Endodermal cell (in vitro differentiated cells): ENCODE data around the gene KRTAP1-3. TPM values are rescaled to one million over a fixed set of nuclear protein-coding genes. Genes with fewer than 3 reads are reported as not detected.

Experiments used
- DNase-seq: peaks from one replicate; pipeline ENCODE4 v3.0.0-alpha.2; 2017
- H3K27ac ChIP-seq: 2 replicates; pipeline ENCODE4 v1.5.1; 2013; ENCODE audit warnings: mild to moderate bottlenecking, low read depth, low read length, moderate library complexity
- H3K27me3 ChIP-seq: 2 replicates; pipeline ENCODE4 v1.6.1; 2013; ENCODE audit warnings: mild to moderate bottlenecking, low read length, moderate library complexity; ENCODE audit not compliant: insufficient read depth, control insufficient read depth, poor library complexity, severe bottlenecking
- H3K36me3 ChIP-seq: 2 replicates; pipeline ENCODE4 v1.7.0; 2013; ENCODE audit warnings: mild to moderate bottlenecking, low read length, moderate library complexity; ENCODE audit not compliant: control insufficient read depth, insufficient read depth
- H3K4me1 ChIP-seq: one replicate; pipeline ENCODE4 v1.7.0; 2013; ENCODE audit warnings: low read length; ENCODE audit not compliant: control insufficient read depth, insufficient read depth
- H3K4me3 ChIP-seq: 2 replicates; pipeline ENCODE4 v1.5.1; 2013; ENCODE audit warnings: mild to moderate bottlenecking, low read length, moderate library complexity
- H3K9ac ChIP-seq: 2 replicates; pipeline ENCODE4 v1.6.1; 2013; ENCODE audit warnings: mild to moderate bottlenecking, low read length, moderate library complexity; ENCODE audit not compliant: poor library complexity, severe bottlenecking; ENCODE audit errors: extremely low read depth
- H3K9me3 ChIP-seq: 2 replicates; pipeline ENCODE4 v1.6.1; 2013; ENCODE audit warnings: mild to moderate bottlenecking, low read length, moderate library complexity; ENCODE audit not compliant: control insufficient read depth
- H3K27ac Mint-ChIP-seq: 2 replicates; pipeline ENCODE4 v1.8.0; 2020; ENCODE audit warnings: mixed read lengths
- H3K27me3 Mint-ChIP-seq: 2 replicates; pipeline ENCODE4 v1.8.0; 2021; ENCODE audit warnings: mild to moderate bottlenecking, mixed read lengths; ENCODE audit not compliant: insufficient read depth
- H3K36me3 Mint-ChIP-seq: 2 replicates; pipeline ENCODE4 v1.8.0; 2020; ENCODE audit warnings: low read depth, mixed read lengths
- H3K4me1 Mint-ChIP-seq: 2 replicates; pipeline ENCODE4 v1.8.0; 2020; ENCODE audit warnings: mixed read lengths
- H3K4me3 Mint-ChIP-seq: 2 replicates; pipeline ENCODE4 v1.8.0; 2020; ENCODE audit warnings: mild to moderate bottlenecking, moderate library complexity, mixed read lengths
- H3K9me3 Mint-ChIP-seq: 2 replicates; pipeline ENCODE4 v1.8.0; 2020; ENCODE audit warnings: mild to moderate bottlenecking, mixed read lengths
- WGBS, 2 experiments: methylation state at CpG; one replicate each; pipeline versions ENCODE4 v1.1.5 to v1.1.7; 2013; ENCODE audit warnings: missing lambda C conversion rate in 2 of 2, mixed read lengths in 1 of 2; ENCODE audit not compliant: insufficient coverage in 1 of 2, insufficient read length in 1 of 2; 5-methylcytosine and 5-hydroxymethylcytosine counted together
- total RNA-seq, 2 donors: library from RNA; stranded (reverse); fragmentation: NEBNext Ultra II Directional in 1 of 2; extraction: Animal tissue kit (Norgen Biotek cat#: 25700) in 1 of 2; gene quantifications; 2 replicates in 1 of 2; 3 replicates in 1 of 2; pipeline ENCODE4 v1.2.1, GENCODE V29; 2021
- TF ChIP-seq, protein P1 (sequence below): fragments of 200-600 bp; sonication (generic); conservative IDR thresholded peaks from 2 replicates; pipeline ENCODE4 v1.5.0; 2021; ENCODE audit warnings: antibody characterized with exemption, mild to moderate bottlenecking

The KRTAP1-3 gene
- total RNA-seq, 2 donors from 2014 or later: not detected

DNA sequence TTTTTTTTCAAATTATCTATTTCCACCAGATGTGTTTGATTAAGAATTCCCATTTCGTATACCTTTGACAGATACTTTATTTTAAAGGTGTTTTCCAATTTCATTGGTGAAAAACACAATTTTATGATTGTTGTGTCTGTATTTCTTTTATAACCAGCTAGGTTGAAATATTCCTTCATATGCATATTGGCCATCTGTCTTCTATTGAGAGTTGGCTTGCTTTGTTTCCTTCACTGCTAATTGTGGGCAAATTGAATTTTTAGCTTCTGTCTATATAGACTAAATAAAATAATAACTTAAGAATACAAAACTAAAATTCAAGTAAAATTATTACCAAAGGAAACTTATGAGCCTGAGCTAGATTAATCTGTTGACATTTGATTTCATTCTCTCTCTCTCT, 39.6 kb downstream of the KRTAP1-3 start:
- Histone ChIP-seq H3K9ac (no peak overlapping the region), H3K36me3 (no peaks in the 10 kb centered on the region), H3K9me3 (peaks cover 5% of the 10 kb centered on the region), H3K4me1 (no peaks in the 10 kb centered on the region), H3K4me3 (no peak overlapping the region), H3K27me3 (no peaks in the 10 kb centered on the region), H3K27ac (no peak overlapping the region)
- WGBS, 2 experiments: 100% methylated on average over 1 of the region's 1 CpG; no CpG with 5 or more reads in 1 of the 2 experiments
- no peaks in the 10 kb centered on the region for H3K36me3 Mint-ChIP-seq
- no peak overlapping the region for H3K4me3 Mint-ChIP-seq
- no peak for DNase-seq
- peaks cover 6% of the 10 kb centered on the region for H3K4me1 Mint-ChIP-seq
- H3K27ac Mint-ChIP-seq: no peak overlapping the region
- H3K27me3 Mint-ChIP-seq: no peaks in the 10 kb centered on the region
- TF ChIP-seq, protein P1, sequence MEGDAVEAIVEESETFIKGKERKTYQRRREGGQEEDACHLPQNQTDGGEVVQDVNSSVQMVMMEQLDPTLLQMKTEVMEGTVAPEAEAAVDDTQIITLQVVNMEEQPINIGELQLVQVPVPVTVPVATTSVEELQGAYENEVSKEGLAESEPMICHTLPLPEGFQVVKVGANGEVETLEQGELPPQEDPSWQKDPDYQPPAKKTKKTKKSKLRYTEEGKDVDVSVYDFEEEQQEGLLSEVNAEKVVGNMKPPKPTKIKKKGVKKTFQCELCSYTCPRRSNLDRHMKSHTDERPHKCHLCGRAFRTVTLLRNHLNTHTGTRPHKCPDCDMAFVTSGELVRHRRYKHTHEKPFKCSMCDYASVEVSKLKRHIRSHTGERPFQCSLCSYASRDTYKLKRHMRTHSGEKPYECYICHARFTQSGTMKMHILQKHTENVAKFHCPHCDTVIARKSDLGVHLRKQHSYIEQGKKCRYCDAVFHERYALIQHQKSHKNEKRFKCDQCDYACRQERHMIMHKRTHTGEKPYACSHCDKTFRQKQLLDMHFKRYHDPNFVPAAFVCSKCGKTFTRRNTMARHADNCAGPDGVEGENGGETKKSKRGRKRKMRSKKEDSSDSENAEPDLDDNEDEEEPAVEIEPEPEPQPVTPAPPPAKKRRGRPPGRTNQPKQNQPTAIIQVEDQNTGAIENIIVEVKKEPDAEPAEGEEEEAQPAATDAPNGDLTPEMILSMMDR: no peak
- H3K9me3 Mint-ChIP-seq: no peaks in the 10 kb centered on the region

DNA sequence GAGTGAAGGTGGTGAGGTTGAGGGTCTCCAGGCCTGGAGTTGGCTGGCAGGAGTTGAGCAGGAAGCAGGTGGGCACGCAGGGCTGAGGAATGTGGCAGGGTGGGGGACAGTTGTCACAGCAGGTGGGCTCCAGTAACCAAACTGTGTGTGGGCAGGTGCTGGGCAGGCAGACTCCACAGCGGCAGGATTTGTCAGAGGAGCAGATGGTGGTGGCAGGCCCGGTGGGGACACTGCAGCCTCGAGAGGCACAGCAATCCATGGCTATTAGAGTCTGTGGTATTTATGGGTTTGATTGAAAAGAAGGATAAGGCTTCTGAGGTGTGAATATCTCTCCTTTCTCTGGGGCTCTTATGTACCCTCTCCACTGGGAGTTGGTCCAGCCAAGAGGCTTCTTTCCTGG, 40.8 kb downstream of the KRTAP1-3 start, which contains the start of gene KRTAP3-3:
Gene KRTAP3-3, minus strand, starts transcription at position 326 of the 400 bp plus-strand sequence. Its CDS starts 67 bp downstream, at position 259.
- TF ChIP-seq, protein P1: no peak
- Mint-ChIP-seq H3K4me3 (no peak within 1 kb of the TSS), H3K4me1 (peaks cover 6% of the 10 kb centered on the region), H3K27ac (no peak within 1 kb of the TSS), H3K36me3 (no peaks in the 10 kb centered on the region), H3K9me3 (no peaks in the 10 kb centered on the region), H3K27me3 (no peaks in the 10 kb centered on the region)
- WGBS, 2 experiments: 95% methylated on average over 4 of the region's 4 CpGs; no CpG with 5 or more reads in 1 of the 2 experiments
- Histone ChIP-seq H3K9me3 (peaks cover 5% of the 10 kb centered on the region), H3K36me3 (no peaks in the 10 kb centered on the region), H3K4me1 (no peaks in the 10 kb centered on the region), H3K27ac (no peak within 1 kb of the TSS), H3K27me3 (no peaks in the 10 kb centered on the region), H3K9ac (no peak within 1 kb of the TSS), H3K4me3 (no peak within 1 kb of the TSS)
- DNase-seq: no peak

DNA sequence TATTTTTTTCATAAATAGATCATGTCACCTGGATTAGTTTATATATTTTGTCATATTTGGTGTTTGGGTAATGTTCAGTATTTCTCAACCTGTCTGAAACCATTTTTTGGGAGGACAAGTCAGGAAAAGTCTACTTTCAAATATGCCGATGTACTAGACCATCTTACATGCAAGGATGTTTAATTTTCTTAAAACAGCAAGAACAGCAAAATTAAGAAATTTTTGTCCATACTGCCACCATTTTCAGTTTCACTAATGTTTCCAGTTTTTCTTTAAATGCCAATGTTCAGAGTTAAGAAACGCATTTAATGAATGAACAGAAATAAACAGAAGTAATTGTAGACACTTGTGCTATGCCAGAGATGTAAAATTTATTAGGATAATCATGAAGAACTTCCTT, 41.6 kb downstream of the KRTAP1-3 start:
- no peaks in the 10 kb centered on the region for H3K27me3 Mint-ChIP-seq
- Histone ChIP-seq H3K27me3 (no peaks in the 10 kb centered on the region), H3K4me1 (no peaks in the 10 kb centered on the region), H3K9ac (no peak overlapping the region), H3K4me3 (no peak overlapping the region), H3K9me3 (peaks cover 5% of the 10 kb centered on the region), H3K36me3 (no peaks in the 10 kb centered on the region), H3K27ac (no peak overlapping the region)
- TF ChIP-seq, protein P1: no peak
- H3K27ac Mint-ChIP-seq: no peak overlapping the region
- H3K36me3 Mint-ChIP-seq: no peaks in the 10 kb centered on the region
- DNase-seq: no peak
- peaks cover 6% of the 10 kb centered on the region for H3K4me1 Mint-ChIP-seq
- H3K9me3 Mint-ChIP-seq: no peaks in the 10 kb centered on the region
- H3K4me3 Mint-ChIP-seq: no peak overlapping the region
- WGBS, 2 experiments: 91 to 95% methylated on average over 2 of the region's 2 CpGs
